GM18505 (cell line): ENCODE measurements around the gene CDH23.

ENCODE experiments used
- ATAC-seq: cut with Tn5 transposase; IDR thresholded peaks from one replicate; pipeline ENCODE4 v1.9.1; 2021; ENCODE audit not compliant: unreplicated experiment
- POLR2A ChIP-seq: IDR thresholded peaks from 4 replicates; pipeline ENCODE4 v1.6.1; 2011; ENCODE audit warnings: borderline replicate concordance; ENCODE audit not compliant: insufficient read depth, insufficient read length; ENCODE audit errors: extremely low read depth

Gene CDH23

GRCh38 chr10:71622154-71622526, 225.4 kb downstream of the CDH23 start:
- ATAC-seq: no peak
- TF ChIP-seq POLR2A: no peak

- ATAC-seq: no peak
- TF ChIP-seq POLR2A: no peak
Observed at GRCh38 chr10:71622616-71623015, 225.9 kb downstream of the CDH23 start.

GRCh38 chr10:71623098-71623985, 226.6 kb downstream of the CDH23 start:
- ATAC-seq: no peak
- no peak for TF ChIP-seq POLR2A

GRCh38 chr10:71623986-71624291, 227.2 kb downstream of the CDH23 start:
- no peak for TF ChIP-seq POLR2A
- no peak for ATAC-seq

GRCh38 chr10:71625445-71626175, 228.9 kb downstream of the CDH23 start:
- no peak for ATAC-seq
- TF ChIP-seq POLR2A: no peak

GRCh38 chr10:71627230-71627939, 230.7 kb downstream of the CDH23 start:
- no peak for ATAC-seq
- TF ChIP-seq POLR2A: no peak

GRCh38 chr10:71627956-71628355, 231.2 kb downstream of the CDH23 start:
- no peak for ATAC-seq
- no peak for TF ChIP-seq POLR2A

GRCh38 chr10:71629131-71629530, 232.4 kb downstream of the CDH23 start:
- no peak for TF ChIP-seq POLR2A

GRCh38 chr10:71630168-71630567, 233.4 kb downstream of the CDH23 start:
- ATAC-seq: no peak
- no peak for TF ChIP-seq POLR2A

More at GRCh38 chr10:71629131-71629530, 232.4 kb downstream of the CDH23 start:
- no peak for ATAC-seq

- ATAC-seq: no peak
- TF ChIP-seq POLR2A: no peak
Observed at GRCh38 chr10:71631007-71631861, 234.5 kb downstream of the CDH23 start.

- no peak for TF ChIP-seq POLR2A
- no peak for ATAC-seq
Observed at GRCh38 chr10:71632200-71632820, 235.6 kb downstream of the CDH23 start.

GRCh38 chr10:71632896-71633600, 236.3 kb downstream of the CDH23 start:
- no peak for ATAC-seq
- no peak for TF ChIP-seq POLR2A
